ENCODE measurements around the gene KDM1B.
A peak's percentile ranks its signal among the peaks of the same experiment; 100 is the strongest.

Gene KDM1B, protein sequence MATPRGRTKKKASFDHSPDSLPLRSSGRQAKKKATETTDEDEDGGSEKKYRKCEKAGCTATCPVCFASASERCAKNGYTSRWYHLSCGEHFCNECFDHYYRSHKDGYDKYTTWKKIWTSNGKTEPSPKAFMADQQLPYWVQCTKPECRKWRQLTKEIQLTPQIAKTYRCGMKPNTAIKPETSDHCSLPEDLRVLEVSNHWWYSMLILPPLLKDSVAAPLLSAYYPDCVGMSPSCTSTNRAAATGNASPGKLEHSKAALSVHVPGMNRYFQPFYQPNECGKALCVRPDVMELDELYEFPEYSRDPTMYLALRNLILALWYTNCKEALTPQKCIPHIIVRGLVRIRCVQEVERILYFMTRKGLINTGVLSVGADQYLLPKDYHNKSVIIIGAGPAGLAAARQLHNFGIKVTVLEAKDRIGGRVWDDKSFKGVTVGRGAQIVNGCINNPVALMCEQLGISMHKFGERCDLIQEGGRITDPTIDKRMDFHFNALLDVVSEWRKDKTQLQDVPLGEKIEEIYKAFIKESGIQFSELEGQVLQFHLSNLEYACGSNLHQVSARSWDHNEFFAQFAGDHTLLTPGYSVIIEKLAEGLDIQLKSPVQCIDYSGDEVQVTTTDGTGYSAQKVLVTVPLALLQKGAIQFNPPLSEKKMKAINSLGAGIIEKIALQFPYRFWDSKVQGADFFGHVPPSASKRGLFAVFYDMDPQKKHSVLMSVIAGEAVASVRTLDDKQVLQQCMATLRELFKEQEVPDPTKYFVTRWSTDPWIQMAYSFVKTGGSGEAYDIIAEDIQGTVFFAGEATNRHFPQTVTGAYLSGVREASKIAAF

GRCh38 chr6:18155150-18155863 lies at the start of gene KDM1B:
TSS of gene KDM1B (plus strand) at chr6:18155422. CDS start at chr6:18159896, 4,474 bp downstream.
- Histone ChIP-seq H4K20me1 (ENCODE audit: insufficient read depth, low read length, poor library complexity, severe bottlenecking) (no peaks in the 10 kb centered on the region), H3K4me3 (ENCODE audit: low read length, poor library complexity, severe bottlenecking) (peak within 1 kb of the TSS; percentile 97), H3K9me2 (replicated peaks; ENCODE audit: low read depth, low read length) (no peaks in the 10 kb centered on the region), H3K4me1 (ENCODE audit: insufficient read depth, low read length, poor library complexity, severe bottlenecking) (peaks cover 40% of the 10 kb centered on the region), H3K4me2 (ENCODE audit: low read depth, low read length, poor library complexity, severe bottlenecking) (peak within 1 kb of the TSS; percentile 87), H3F3A (ENCODE audit: low read depth) (0 out of 2 replicates have a peak, but pooled peaks cover 2% of the 10 kb centered on the region), H3K79me2 (ENCODE audit: insufficient read depth, low read length) (0 out of 2 replicates have a peak, but pooled peaks cover 4% of the 10 kb centered on the region), H3K36me3 (ENCODE audit: insufficient read depth, low read length) (no peaks in the 10 kb centered on the region), H3K9me3 (ENCODE audit: insufficient read depth, low read depth, low read length) (no peaks in the 10 kb centered on the region), H2AFZ (ENCODE audit: low read length) (peak within 1 kb of the TSS; percentile 98), H3K9ac (ENCODE audit: low read depth, low read length, poor library complexity, severe bottlenecking) (peak within 1 kb of the TSS; percentile 87), H3K27me3 (ENCODE audit: insufficient read depth, low read length, poor library complexity, severe bottlenecking) (no peaks in the 10 kb centered on the region)
- TF ChIP-seq EZH2phosphoT487 (IDR thresholded peaks at IDR 0.05; ENCODE audit: borderline replicate concordance) (no peak), CTCF (conservative IDR thresholded peaks at IDR 0.05; ENCODE audit: low read length) (no peak)

- Histone ChIP-seq H2AFZ (ENCODE audit: low read length) (no peak overlapping the region), H3F3A (ENCODE audit: low read depth) (no peaks in the 10 kb centered on the region), H3K79me2 (ENCODE audit: insufficient read depth, low read length) (no peaks in the 10 kb centered on the region), H3K36me3 (ENCODE audit: insufficient read depth, low read length) (no peaks in the 10 kb centered on the region), H3K4me1 (ENCODE audit: insufficient read depth, low read length, poor library complexity, severe bottlenecking) (peaks cover 4% of the 10 kb centered on the region), H4K20me1 (ENCODE audit: insufficient read depth, low read length, poor library complexity, severe bottlenecking) (no peaks in the 10 kb centered on the region), H3K27me3 (ENCODE audit: insufficient read depth, low read length, poor library complexity, severe bottlenecking) (peaks cover 11% of the 10 kb centered on the region), H3K4me3 (ENCODE audit: low read length, poor library complexity, severe bottlenecking) (no peak overlapping the region), H3K9ac (ENCODE audit: low read depth, low read length, poor library complexity, severe bottlenecking) (no peak overlapping the region), H3K4me2 (ENCODE audit: low read depth, low read length, poor library complexity, severe bottlenecking) (no peak overlapping the region), H3K9me3 (ENCODE audit: insufficient read depth, low read depth, low read length) (peaks cover 4% of the 10 kb centered on the region; the same call in 1 of the 2 replicates), H3K9me2 (replicated peaks; ENCODE audit: low read depth, low read length) (no peaks in the 10 kb centered on the region)
- TF ChIP-seq CTCF (conservative IDR thresholded peaks at IDR 0.05; ENCODE audit: low read length) (no peak), EZH2phosphoT487 (IDR thresholded peaks at IDR 0.05; ENCODE audit: borderline replicate concordance) (no peak)
Measured at GRCh38 chr6:18107061-18107460, 48.2 kb upstream of the KDM1B start.

DNA sequence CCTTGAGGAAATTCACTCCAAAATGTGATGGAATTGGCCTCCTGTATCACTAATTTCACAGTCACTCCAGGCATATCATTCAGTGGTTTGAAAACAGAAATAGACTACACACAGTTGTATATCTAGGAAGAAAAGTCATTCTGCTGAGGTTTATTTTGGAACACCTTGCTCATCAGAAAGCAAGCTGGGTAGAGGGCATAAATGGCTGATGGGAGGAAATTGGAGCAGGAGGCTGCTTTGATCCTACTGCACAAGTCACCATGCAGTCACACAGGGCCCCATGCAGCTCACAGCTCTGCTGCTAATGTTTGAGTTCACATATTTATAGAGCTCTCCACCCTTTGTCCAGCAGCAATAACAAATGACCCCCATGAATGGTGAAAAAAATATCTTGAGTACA lies 45.1 kb upstream of the KDM1B start:
- no peak for TF ChIP-seq EZH2phosphoT487 (IDR thresholded peaks at IDR 0.05; ENCODE audit: borderline replicate concordance)
- no peak for TF ChIP-seq CTCF (conservative IDR thresholded peaks at IDR 0.05; ENCODE audit: low read length)
- H3K79me2 ChIP-seq (ENCODE audit: insufficient read depth, low read length): no peaks in the 10 kb centered on the region

More for the DNA sequence above, 45.1 kb upstream of the KDM1B start:
- Histone ChIP-seq H3K4me1 (ENCODE audit: insufficient read depth, low read length, poor library complexity, severe bottlenecking) (no peaks in the 10 kb centered on the region), H4K20me1 (ENCODE audit: insufficient read depth, low read length, poor library complexity, severe bottlenecking) (no peaks in the 10 kb centered on the region), H3K9me2 (replicated peaks; ENCODE audit: low read depth, low read length) (no peaks in the 10 kb centered on the region), H3K27me3 (ENCODE audit: insufficient read depth, low read length, poor library complexity, severe bottlenecking) (peaks cover 36% of the 10 kb centered on the region), H3K9ac (ENCODE audit: low read depth, low read length, poor library complexity, severe bottlenecking) (no peak overlapping the region), H3K9me3 (ENCODE audit: insufficient read depth, low read depth, low read length) (peaks cover 4% of the 10 kb centered on the region; the same call in 1 of the 2 replicates), H3K4me2 (ENCODE audit: low read depth, low read length, poor library complexity, severe bottlenecking) (no peak overlapping the region), H2AFZ (ENCODE audit: low read length) (no peak overlapping the region), H3K4me3 (ENCODE audit: low read length, poor library complexity, severe bottlenecking) (no peak overlapping the region), H3K36me3 (ENCODE audit: insufficient read depth, low read length) (no peaks in the 10 kb centered on the region), H3F3A (ENCODE audit: low read depth) (no peaks in the 10 kb centered on the region)
